HG03520 (cell line): ENCODE data around the gene WDR1.

ENCODE experiments used
- ATAC-seq: cut with Tn5 transposase; IDR thresholded peaks from one replicate; pipeline ENCODE4 v1.9.1; 2021; ENCODE audit warnings: mild to moderate bottlenecking, moderate library complexity; ENCODE audit not compliant: unreplicated experiment

The WDR1 gene

GRCh38 chr4:10048941-10049697, 67.5 kb downstream of the WDR1 start:
- ATAC-seq = no peak

DNA sequence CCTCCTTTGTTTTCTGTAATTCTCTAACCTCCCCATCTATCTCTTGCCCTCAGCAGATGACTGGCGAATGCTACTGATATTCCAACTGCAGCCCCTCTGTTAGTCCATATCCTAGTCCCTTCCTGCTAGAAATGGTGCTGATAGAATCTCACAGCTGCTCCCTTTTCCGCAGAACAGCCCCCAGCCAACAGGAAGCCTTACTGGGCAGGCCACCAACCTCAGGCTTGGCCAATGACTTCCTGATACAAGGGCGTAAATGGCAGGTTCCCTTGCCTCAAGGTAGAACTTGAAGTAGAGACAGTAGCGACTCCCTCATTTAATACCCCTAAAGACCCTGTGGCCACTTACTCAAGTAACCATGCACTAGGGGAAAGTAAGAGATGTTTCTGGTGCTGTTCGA, 68.6 kb downstream of the WDR1 start:
- ATAC-seq = no peak

- ATAC-seq = no peak
Measured at GRCh38 chr4:10046471-10046870, 70.1 kb downstream of the WDR1 start.

DNA sequence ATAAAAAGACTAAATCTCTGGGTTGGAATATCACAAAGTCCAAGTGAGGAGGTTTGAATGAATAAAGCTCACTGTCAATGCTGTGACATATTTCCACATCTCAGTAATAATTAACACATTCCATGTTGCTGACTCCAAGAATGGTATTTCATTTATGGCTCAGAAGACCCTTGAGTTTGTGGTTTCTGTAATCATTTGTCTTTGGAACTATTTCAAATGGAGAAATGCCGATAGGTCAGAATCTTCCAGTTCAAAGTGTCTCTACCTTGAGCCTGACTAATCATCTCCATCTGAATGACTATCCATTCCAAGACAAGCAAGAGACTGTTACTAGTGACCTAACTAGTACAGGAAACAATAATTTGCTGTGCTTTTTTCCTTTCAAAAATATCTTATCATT, 71.1 kb downstream of the WDR1 start:
- ATAC-seq = no peak

DNA sequence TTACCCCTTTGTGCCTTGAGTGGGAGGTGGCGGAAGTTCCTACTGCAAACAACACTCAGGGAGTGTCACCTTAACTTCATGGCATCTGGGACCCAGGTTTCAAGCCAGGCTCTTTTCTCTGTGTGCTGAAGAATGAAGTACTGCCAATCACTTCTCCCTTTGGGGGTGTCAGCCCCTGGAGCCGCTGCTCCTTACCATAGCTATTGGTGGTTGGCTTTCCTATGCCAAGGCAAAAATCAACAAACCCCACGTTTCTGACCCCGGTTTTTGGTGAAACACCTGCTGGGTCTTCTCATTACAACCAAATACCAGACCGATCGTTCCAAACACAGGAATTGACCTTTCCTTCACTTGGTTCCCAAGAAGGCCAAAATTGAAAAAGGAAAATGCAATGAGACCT, 75.6 kb downstream of the WDR1 start:
- no peak for ATAC-seq

DNA sequence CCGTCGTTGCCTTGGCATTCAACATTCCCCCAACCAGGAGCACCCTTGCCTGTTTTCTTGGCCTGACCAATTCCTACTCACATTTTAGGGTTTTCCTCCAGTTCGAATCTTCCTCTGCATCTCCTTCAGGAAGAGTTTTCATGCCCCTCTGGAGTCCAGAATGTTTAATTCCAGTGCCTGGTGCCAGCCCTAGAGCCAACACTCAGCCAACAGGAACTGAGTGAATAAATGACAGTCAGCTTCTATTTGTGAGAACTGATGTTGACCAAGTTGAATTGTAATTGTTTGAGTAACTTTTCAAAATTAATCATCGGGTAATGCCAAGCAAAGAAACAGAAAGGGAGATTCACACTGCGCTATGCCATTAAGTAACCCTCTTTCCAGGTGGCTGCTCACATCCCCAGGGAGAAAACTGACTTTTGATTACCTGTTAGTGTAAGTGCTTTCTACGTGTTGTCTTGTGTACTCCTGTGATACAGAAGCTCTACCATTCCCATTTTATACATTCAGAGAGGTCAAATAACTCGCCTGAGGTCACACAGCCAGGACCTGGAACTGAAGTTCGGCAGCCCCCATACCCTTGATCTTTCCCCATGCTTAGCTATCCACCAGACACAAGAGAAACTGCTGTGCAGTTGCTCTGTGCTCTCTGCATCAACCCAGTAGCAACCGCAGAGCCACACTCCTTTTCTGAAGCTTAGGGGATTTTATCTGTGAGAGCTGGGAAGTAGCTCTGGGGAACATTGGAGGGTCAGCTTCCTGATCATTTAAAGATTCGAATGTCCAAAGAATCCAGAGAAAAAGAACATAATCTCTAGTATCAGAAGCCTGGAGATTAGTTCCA, 76.3 kb downstream of the WDR1 start:
- ATAC-seq = no peak

- ATAC-seq = no peak
Measured at GRCh38 chr4:10036807-10037342, 79.7 kb downstream of the WDR1 start.

DNA sequence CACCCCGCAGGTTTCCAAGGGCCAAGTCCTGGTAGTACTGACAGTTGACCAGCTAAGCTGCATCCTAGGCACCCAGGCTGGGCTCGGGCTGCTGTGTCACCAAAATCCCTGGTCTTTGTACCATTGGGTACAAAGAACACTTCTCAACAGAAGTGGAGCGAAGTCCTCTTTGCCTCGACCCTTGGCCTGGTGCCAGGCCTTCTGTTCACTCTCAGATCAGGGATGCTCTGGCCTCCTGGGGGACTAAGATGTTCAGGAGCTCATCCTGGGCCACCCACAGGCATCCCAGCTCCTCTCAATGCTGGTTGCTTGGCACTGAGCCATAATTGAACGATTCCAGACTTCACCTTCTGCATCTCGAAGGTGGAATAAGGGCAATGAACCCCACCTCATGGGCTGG, 81.5 kb downstream of the WDR1 start:
- no peak for ATAC-seq

DNA sequence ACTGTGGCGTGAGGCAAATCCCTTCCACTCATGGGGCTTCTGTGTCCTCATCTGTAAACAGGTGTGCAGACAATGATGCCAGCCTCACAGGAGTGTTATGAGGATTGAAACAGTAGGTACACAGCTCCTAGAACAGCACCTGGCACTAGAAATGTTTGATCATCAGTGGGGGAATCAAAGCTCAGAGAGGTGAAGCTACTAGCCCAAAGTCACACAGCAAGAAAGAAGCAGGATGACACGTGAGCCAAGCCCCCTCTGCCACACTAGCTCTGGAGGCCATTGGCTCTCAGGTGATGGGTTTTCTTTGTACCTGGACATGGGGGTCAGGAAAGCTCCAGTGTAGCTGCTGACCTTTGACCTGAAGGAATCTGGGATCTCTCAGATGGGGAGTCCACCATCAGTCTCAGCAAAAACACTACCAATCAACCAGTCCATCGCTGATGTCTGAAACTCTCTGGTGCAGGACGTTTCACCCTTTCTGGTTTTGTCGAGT, 81.9 kb downstream of the WDR1 start:
- no peak for ATAC-seq

- ATAC-seq = no peak
Measured at GRCh38 chr4:10034136-10034535, 82.5 kb downstream of the WDR1 start.

DNA sequence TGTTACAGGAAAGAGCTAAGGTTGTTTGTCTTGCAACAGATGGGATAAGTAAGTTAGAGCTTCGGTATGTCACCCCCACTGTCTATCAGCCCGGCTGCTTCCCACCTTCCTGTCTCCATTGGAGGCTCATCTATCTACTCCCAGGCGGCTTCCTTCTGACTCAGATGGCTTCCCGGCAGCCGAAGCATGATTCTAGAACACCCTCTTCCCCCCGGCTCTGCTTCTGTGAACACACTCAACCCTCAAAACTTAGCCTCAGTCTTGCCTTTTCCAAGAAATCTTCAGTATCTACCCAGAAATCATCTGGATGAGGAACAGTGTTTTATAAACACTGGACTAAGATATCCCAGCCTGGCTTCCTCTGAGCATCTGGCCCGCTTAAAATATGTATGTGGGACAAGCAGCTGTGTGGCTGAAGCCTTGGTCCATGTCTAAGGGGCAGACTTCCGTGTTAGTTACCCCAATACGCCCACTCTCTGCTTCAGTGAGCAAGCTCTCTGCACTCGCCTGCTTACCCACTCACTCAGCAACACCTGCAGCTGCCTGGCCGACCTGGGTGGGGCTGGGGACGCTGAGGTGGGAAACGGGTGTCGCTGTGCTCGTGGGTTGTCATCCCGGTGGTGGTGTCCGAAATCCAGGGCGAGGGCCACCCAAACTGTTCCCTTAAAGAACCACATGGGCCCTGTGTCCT, 83.3 kb downstream of the WDR1 start:
- ATAC-seq = no peak

DNA sequence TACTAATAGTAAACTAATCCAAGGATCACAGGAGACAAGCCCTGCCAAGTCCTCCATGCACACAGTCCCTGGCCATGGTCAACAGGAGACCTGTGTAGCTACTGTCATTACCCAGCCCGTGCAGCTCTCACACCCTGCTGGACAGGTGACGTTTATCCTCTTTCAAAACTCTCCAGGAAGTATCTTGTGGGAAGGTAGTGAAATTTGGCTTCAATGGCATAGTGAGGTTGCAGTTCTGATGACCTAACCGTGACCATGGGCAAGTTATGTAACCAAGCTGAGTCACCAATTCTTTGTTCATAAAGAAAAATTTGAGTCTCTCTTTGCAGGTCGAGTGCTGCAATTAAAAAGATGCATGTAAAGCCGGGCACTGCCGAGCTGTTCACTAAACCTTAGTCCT, 84.0 kb downstream of the WDR1 start:
- no peak for ATAC-seq

GRCh38 chr4:10031668-10032590, 84.7 kb downstream of the WDR1 start:
- ATAC-seq = no peak

GRCh38 chr4:10030972-10031667, 85.5 kb downstream of the WDR1 start:
- no peak for ATAC-seq

DNA sequence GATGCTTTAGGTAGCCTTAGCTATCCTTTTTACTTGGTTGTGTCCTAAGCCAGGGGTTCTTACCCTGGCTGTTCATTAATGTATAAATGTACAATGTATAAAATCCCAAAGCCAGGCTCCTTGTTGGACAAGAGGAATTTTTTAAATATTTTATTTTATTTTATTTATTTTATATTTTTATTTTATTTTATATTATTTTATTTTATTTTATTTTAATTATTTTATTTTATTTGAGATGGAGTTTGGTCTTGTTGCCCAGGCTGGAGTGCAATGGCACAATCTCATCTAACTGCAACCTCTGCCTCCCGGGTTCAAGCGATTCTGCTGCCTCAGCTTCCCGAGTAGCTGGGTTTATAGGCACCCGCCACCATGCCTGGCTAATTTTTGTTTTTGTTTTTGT, 87.2 kb downstream of the WDR1 start:
- no peak for ATAC-seq

- no peak for ATAC-seq
Measured at GRCh38 chr4:10028910-10029309, 87.7 kb downstream of the WDR1 start.

DNA sequence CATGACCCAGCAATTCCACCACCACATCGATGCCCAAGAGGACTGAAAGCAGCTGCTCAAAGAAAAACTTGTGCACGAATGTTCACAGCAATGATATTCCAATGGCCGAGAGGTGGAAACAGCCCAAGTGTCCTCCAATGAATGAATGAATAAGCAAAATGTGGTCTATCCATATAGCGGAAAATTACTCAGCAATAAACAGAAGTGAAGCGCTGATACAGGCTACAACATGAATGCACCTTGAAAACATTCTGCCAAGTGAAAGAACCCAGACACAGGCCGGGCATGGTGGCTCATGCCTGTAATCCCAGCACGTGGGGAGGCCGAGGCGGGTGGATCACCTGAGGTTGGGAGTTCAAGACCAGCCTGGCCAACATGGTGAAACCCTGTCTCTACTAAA, 90.1 kb downstream of the WDR1 start:
- no peak for ATAC-seq

- ATAC-seq = no peak
Measured at GRCh38 chr4:10025230-10025806, 91.3 kb downstream of the WDR1 start.
